KMS-11 (cell line): ENCODE measurements around the gene DOP1A.

Experiments used
- H2AFZ ChIP-seq: fragments of 200-600 bp; sonication (generic); 2 replicates; pipeline ENCODE4 v1.6.1; 2016; ENCODE audit warnings: antibody characterized with exemption, mixed run types, low read depth
- H3K27ac ChIP-seq: fragments of 200-600 bp; sonication (generic); 2 replicates; pipeline ENCODE4 v1.6.1; 2016; ENCODE audit warnings: mild to moderate bottlenecking, mixed run types
- H3K27me3 ChIP-seq: fragments of 200-600 bp; sonication (generic); 2 replicates; pipeline ENCODE4 v1.6.1; 2017; ENCODE audit warnings: mild to moderate bottlenecking, low read depth, mixed run types, moderate library complexity; ENCODE audit not compliant: insufficient read depth
- H3K36me3 ChIP-seq: fragments of 200-600 bp; sonication (generic); 2 replicates; pipeline ENCODE4 v1.6.1; 2017; ENCODE audit warnings: mild to moderate bottlenecking, mixed run types; ENCODE audit not compliant: insufficient read depth
- H3K4me1 ChIP-seq: fragments of 200-600 bp; sonication (generic); 2 replicates; pipeline ENCODE4 v1.6.1; 2016; ENCODE audit warnings: mild to moderate bottlenecking, low read depth, mixed run types; ENCODE audit not compliant: poor library complexity, severe bottlenecking
- H3K4me2 ChIP-seq: fragments of 200-600 bp; sonication (generic); 2 replicates; pipeline ENCODE4 v1.7.0; 2016; ENCODE audit warnings: mild to moderate bottlenecking, mixed run types
- H3K4me3 ChIP-seq: fragments of 200-600 bp; sonication (generic); IDR thresholded peaks from 2 replicates; pipeline ENCODE4 v1.6.1; 2017; ENCODE audit warnings: low read depth, low read length, mixed read lengths; ENCODE audit not compliant: insufficient read depth
- H3K79me2 ChIP-seq: fragments of 200-600 bp; sonication (generic); 2 replicates; pipeline ENCODE4 v1.6.1; 2016; ENCODE audit warnings: low read depth, mixed run types; ENCODE audit not compliant: insufficient read depth
- H3K9ac ChIP-seq: fragments of 200-600 bp; sonication (generic); 2 replicates; pipeline ENCODE4 v1.6.1; 2016; ENCODE audit warnings: mild to moderate bottlenecking, mixed run types
- H4K20me1 ChIP-seq: fragments of 200-600 bp; sonication (generic); 2 replicates; pipeline ENCODE4 v1.6.1; 2016; ENCODE audit warnings: mild to moderate bottlenecking, mixed run types; ENCODE audit not compliant: insufficient read depth
- CTCF ChIP-seq: fragments of 200-600 bp; sonication (generic); conservative IDR thresholded peaks from 2 replicates; pipeline ENCODE4 v1.6.1; 2017; ENCODE audit warnings: low read depth, mild to moderate bottlenecking, antibody characterized with exemption, low read length, moderate library complexity, mixed read lengths

DOP1A gene

GRCh38 chr6:83160167-83160566 lies 92.7 kb downstream of the DOP1A start:
- H3K27ac ChIP-seq: no peak overlapping the region
- H2AFZ ChIP-seq: no peak overlapping the region
- H3K4me1 ChIP-seq: no peaks in the 10 kb centered on the region
- no peak overlapping the region for H3K4me2 ChIP-seq
- no peak overlapping the region for H3K4me3 ChIP-seq
- H3K27me3 ChIP-seq: no peaks in the 10 kb centered on the region
- no peak overlapping the region for H3K9ac ChIP-seq
- TF ChIP-seq CTCF: no peak
- no peaks in the 10 kb centered on the region for H4K20me1 ChIP-seq
- H3K36me3 ChIP-seq: no peaks in the 10 kb centered on the region
- no peaks in the 10 kb centered on the region for H3K79me2 ChIP-seq

- no peaks in the 10 kb centered on the region for H3K79me2 ChIP-seq
- H4K20me1 ChIP-seq: no peaks in the 10 kb centered on the region
- peaks cover 5% of the 10 kb centered on the region for H3K4me1 ChIP-seq
- H3K27me3 ChIP-seq: no peaks in the 10 kb centered on the region
- no peak overlapping the region for H3K9ac ChIP-seq
- no peaks in the 10 kb centered on the region for H3K36me3 ChIP-seq
- H3K4me2 ChIP-seq: no peak overlapping the region
- H3K27ac ChIP-seq: no peak overlapping the region
- H3K4me3 ChIP-seq: no peak overlapping the region
- no peak overlapping the region for H2AFZ ChIP-seq
- no peak for TF ChIP-seq CTCF
Measured at GRCh38 chr6:83167726-83168278, 100.3 kb downstream of the DOP1A start.

- H3K36me3 ChIP-seq: no peaks in the 10 kb centered on the region
- H4K20me1 ChIP-seq: no peaks in the 10 kb centered on the region
- peaks cover 5% of the 10 kb centered on the region for H3K4me1 ChIP-seq
Measured at GRCh38 chr6:83168556-83168955, 101.1 kb downstream of the DOP1A start.

GRCh38 chr6:83169106-83169505 lies 101.6 kb downstream of the DOP1A start:
- no peaks in the 10 kb centered on the region for H3K79me2 ChIP-seq
- no peak for TF ChIP-seq CTCF
- no peaks in the 10 kb centered on the region for H4K20me1 ChIP-seq
- H3K9ac ChIP-seq: no peak overlapping the region
- no peaks in the 10 kb centered on the region for H3K27me3 ChIP-seq
- H3K27ac ChIP-seq: no peak overlapping the region
- no peak overlapping the region for H3K4me3 ChIP-seq
- no peak overlapping the region for H2AFZ ChIP-seq
- no peaks in the 10 kb centered on the region for H3K36me3 ChIP-seq
- H3K4me1 ChIP-seq: peaks cover 5% of the 10 kb centered on the region
- no peak overlapping the region for H3K4me2 ChIP-seq

More at GRCh38 chr6:83168556-83168955, 101.1 kb downstream of the DOP1A start:
- no peak overlapping the region for H3K9ac ChIP-seq
- H3K27ac ChIP-seq: no peak overlapping the region
- TF ChIP-seq CTCF: no peak
- no peak overlapping the region for H3K4me2 ChIP-seq
- no peaks in the 10 kb centered on the region for H3K27me3 ChIP-seq
- no peaks in the 10 kb centered on the region for H3K79me2 ChIP-seq
- H2AFZ ChIP-seq: no peak overlapping the region
- no peak overlapping the region for H3K4me3 ChIP-seq
